Endothelial cell of umbilical vein (primary cell): Measurements from ENCODE around the gene FBXO3. TPM values are rescaled to one million over a fixed set of nuclear protein-coding genes. Genes with fewer than 3 reads are reported as not detected.

Experiments used
- BruUV-seq: library from RNA; stranded (reverse); fragments of 400-500 nt; replicated peaks from 2 replicates; lab custom pipeline; 2021; lab: Mats Ljungman, UMichigan
- CTCF ChIA-PET: fragments of 300-600, 350-600 bp; sonication (Branson Sonifier 250); formaldehyde crosslinking; loops from one replicate; lab custom pipeline; 2021; ENCODE audit warnings: antibody characterized with exemption, inconsistent platforms; lab: Charles Lee
- POLR2A ChIA-PET: fragments of 300-600, 350-600 bp; sonication (Branson Sonifier 250); formaldehyde crosslinking; loops from one replicate; lab custom pipeline; 2021; ENCODE audit warnings: antibody characterized with exemption, inconsistent platforms; lab: Charles Lee
- DNase-seq: peaks from one replicate; pipeline ENCODE4 v3.0.0-alpha.2; 2011; ENCODE audit warnings: low read depth, low spot score
- FAIRE-seq: peaks from 2 replicates; lab custom pipeline; 2011; peaks lifted over from hg19 to GRCh38; lab: Jason Lieb, UNC
- H2AFZ ChIP-seq: 2 replicates; pipeline ENCODE4 v1.6.0; 2012; ENCODE audit warnings: low read depth, low read length, control low read depth, inconsistent platforms
- H3K27ac ChIP-seq: 2 replicates; pipeline ENCODE4 v1.5.1; 2011; ENCODE audit warnings: low read depth, mild to moderate bottlenecking, control low read depth, low read length, moderate library complexity; ENCODE audit not compliant: insufficient read depth
- H3K27me3 ChIP-seq, 2 experiments: 2 replicates each; pipeline versions ENCODE4 v1.6.0 to v1.6.1; 2011; ENCODE audit warnings: low read length in 2 of 2, mixed read lengths in 1 of 2; ENCODE audit not compliant: control insufficient read depth in 2 of 2, insufficient read depth in 2 of 2
- H3K36me3 ChIP-seq, 2 experiments: 2 replicates in 1 of 2; 3 replicates in 1 of 2; pipeline ENCODE4 v1.5.1; 2011; ENCODE audit warnings: low read length in 2 of 2, mild to moderate bottlenecking in 1 of 2, moderate library complexity in 1 of 2; ENCODE audit not compliant: control insufficient read depth in 2 of 2, insufficient read depth in 2 of 2; ENCODE audit errors: extremely low read depth in 1 of 2
- H3K4me1 ChIP-seq: 3 replicates; pipeline ENCODE4 v1.5.1; 2011; ENCODE audit warnings: mild to moderate bottlenecking, low read length; ENCODE audit not compliant: control insufficient read depth, insufficient read depth; ENCODE audit errors: extremely low read depth
- H3K4me2 ChIP-seq: 2 replicates; pipeline ENCODE4 v1.6.1; 2011; ENCODE audit warnings: low read length, control low read depth, mixed read lengths; ENCODE audit not compliant: insufficient read depth
- H3K4me3 ChIP-seq, 3 experiments: fragments of 200-600 bp in 1 of 3; sonication (generic), shearing (Covaris generic) in 1 of 3; replicated peaks in 1 of 3; 2 replicates each; pipeline ENCODE4 v1.5.1; 2011 to 2016; ENCODE audit warnings: control low read depth in 3 of 3, low read length in 3 of 3, mild to moderate bottlenecking in 2 of 3, inconsistent platforms in 1 of 3, low read depth in 1 of 3, moderate library complexity in 1 of 3; ENCODE audit not compliant: insufficient read depth in 1 of 3
- H3K79me2 ChIP-seq: 2 replicates; pipeline ENCODE4 v1.6.0; 2012; ENCODE audit warnings: low read length, inconsistent platforms; ENCODE audit not compliant: control insufficient read depth, insufficient read depth
- H3K9ac ChIP-seq: replicated peaks from 2 replicates; pipeline ENCODE3; 2011; ENCODE audit warnings: low read length, control low read depth; ENCODE audit not compliant: insufficient read depth; ENCODE audit errors: extremely low read depth
- H3K9me1 ChIP-seq: replicated peaks from 3 replicates; pipeline ENCODE4 v1.6.0; 2011; ENCODE audit warnings: mild to moderate bottlenecking, low read length; ENCODE audit not compliant: control insufficient read depth, insufficient read depth; ENCODE audit errors: extremely low read depth
- H3K9me3 ChIP-seq: replicated peaks from 2 replicates; pipeline ENCODE4 v1.5.1; 2012; ENCODE audit warnings: low read length, inconsistent platforms; ENCODE audit not compliant: control insufficient read depth, insufficient read depth
- H4K20me1 ChIP-seq: replicated peaks from 2 replicates; pipeline ENCODE3; 2011; ENCODE audit warnings: mild to moderate bottlenecking, low read length; ENCODE audit not compliant: control insufficient read depth, insufficient read depth; ENCODE audit errors: extremely low read depth
- CTCF ChIP-seq, 2 donors: IDR thresholded peaks; 1 replicate in 1 of 2; 2 replicates in 1 of 2; pipeline ENCODE4 v1.5.1; 2011; ENCODE audit warnings: low read length in 2 of 2, mild to moderate bottlenecking in 2 of 2, moderate library complexity in 2 of 2, control low read depth in 1 of 2, inconsistent platforms in 1 of 2, low read depth in 1 of 2; ENCODE audit not compliant: insufficient read depth in 1 of 2; ENCODE audit errors: extremely low read depth in 1 of 2
- EZH2 ChIP-seq: IDR thresholded peaks from 2 replicates; pipeline ENCODE4 v1.6.1; 2012; ENCODE audit warnings: borderline replicate concordance, low read depth, mild to moderate bottlenecking, moderate library complexity, low read length, inconsistent platforms; ENCODE audit not compliant: severe bottlenecking
- FOS ChIP-seq: IDR thresholded peaks from 2 replicates; pipeline ENCODE4 v1.6.1; 2011; ENCODE audit warnings: mild to moderate bottlenecking, low read length, moderate library complexity, borderline replicate concordance; ENCODE audit not compliant: insufficient read depth
- GATA2 ChIP-seq: IDR thresholded peaks from 2 replicates; pipeline ENCODE4 v1.7.0; 2011; ENCODE audit warnings: low read depth, mild to moderate bottlenecking, moderate library complexity, mixed read lengths, low read length; ENCODE audit not compliant: insufficient read length, insufficient read depth
- JUN ChIP-seq: IDR thresholded peaks from 2 replicates; pipeline ENCODE4 v1.6.1; 2011; ENCODE audit warnings: borderline replicate concordance, low read depth; ENCODE audit not compliant: insufficient read length, insufficient read depth
- MAX ChIP-seq: IDR thresholded peaks from 2 replicates; pipeline ENCODE4 v1.6.1; 2011; ENCODE audit not compliant: insufficient read depth, insufficient read length
- MYC ChIP-seq: IDR thresholded peaks from one replicate; pipeline ENCODE4 v1.6.1; 2011; ENCODE audit warnings: mild to moderate bottlenecking, low read depth, low read length
- POLR2A ChIP-seq: IDR thresholded peaks from 2 replicates; pipeline ENCODE4 v1.6.1; 2012; ENCODE audit warnings: low read depth, mild to moderate bottlenecking, control low read depth, low read length
- POLR2AphosphoS5 ChIP-seq: IDR thresholded peaks from 2 replicates; pipeline ENCODE4 v1.6.1; 2012; ENCODE audit warnings: low read depth, mild to moderate bottlenecking, control low read depth, low read length, moderate library complexity; ENCODE audit not compliant: insufficient read depth
- dilution Hi-C: fragments of 300-500 bp; cut with MboI; formaldehyde crosslinking; loops from one replicate; pipeline ENCODE4 v1.15.0; 2019; ENCODE audit warnings: low sequenced_read_pairs; ENCODE audit not compliant: extremely low pct_ligation_motif_present
- intact Hi-C: fragments of 100-400 bp; cut with micrococcal nuclease; formaldehyde crosslinking; loops from one replicate; pipeline ENCODE4 v1.10.0; 2022
- polyA plus RNA-seq, 4 experiments: library from polyadenylated mRNA; depleted of rRNA in 3 of 4; stranded (reverse) in 3 of 4; unstranded in 1 of 4; fragments of >200 nt; gene quantifications; 2 replicates each; pipeline versions ENCODE4 v1.2.1 to v1.2.3, GENCODE V29; 2011 to 2012; ENCODE audit warnings: missing spikeins in 1 of 4
- total RNA-seq: library from RNA; stranded (reverse); gene quantifications from 2 replicates; pipeline ENCODE4 v1.2.3, GENCODE V29; 2021

The FBXO3 gene
- total and polyA plus RNA-seq, 2 donors (not counting 3 experiments of a cell fraction or from before 2014, with no cell fraction given): 18.0 to 23.1 TPM

GRCh38 chr11:33700063-33700501, 74.2 kb downstream of the FBXO3 start:
- H3K9me3 ChIP-seq: no peaks in the 10 kb centered on the region
- ChIA-PET CTCF (interaction anchor here (0.6 to 6.0 kb wide), 5 partner anchors 9 to 306 kb away, joined by 3 to 68 read pairs (median 6); partner anchors contain the start of gene CD59), POLR2A (interaction anchor here (0.9 to 4.4 kb wide), 4 partner anchors 9 to 42 kb away, joined by 3 to 73 read pairs (median 4); no protein-coding TSS in a partner anchor)
- no peak for FAIRE-seq
- peaks cover 1 to 2% of the 10 kb centered on the region in 2 experiments for H3K36me3 ChIP-seq
- no TSS peak for BruUV-seq
- no peaks in the 10 kb centered on the region for H4K20me1 ChIP-seq
- H2AFZ ChIP-seq: no peak overlapping the region
- no peak for DNase-seq
- intact Hi-C loops (loop anchor here (2.0 to 5.0 kb wide), 4 partner anchors 35 to 808 kb away; partner anchors contain the start of genes CAPRIN1 and QSER1), dilution Hi-C loops (no loop called here)
- no peaks in the 10 kb centered on the region for H3K27me3 ChIP-seq
- H3K4me2 ChIP-seq: peak overlapping the region; percentile 6
- H3K27ac ChIP-seq: peak overlapping the region; percentile 42
- peak overlapping the region in 1 of 3 experiments; percentile 38 for H3K4me3 ChIP-seq
- H3K9ac ChIP-seq: no peak overlapping the region
- H3K9me1 ChIP-seq: no peaks in the 10 kb centered on the region
- H3K4me1 ChIP-seq: peaks cover 51% of the 10 kb centered on the region
- H3K79me2 ChIP-seq: peaks cover 2% of the 10 kb centered on the region
- TF ChIP-seq EZH2: no peak
- no peak for TF ChIP-seq GATA2
- TF ChIP-seq POLR2A: no peak
- no peak for TF ChIP-seq POLR2AphosphoS5
- TF ChIP-seq CTCF (IDR thresholded peaks at IDR 0.05; ENCODE audit: extremely low read depth in 1 of 2, insufficient read depth in 1 of 2, low read depth in 1 of 2, low read length in 2 of 2): no peak
- no peak for TF ChIP-seq FOS
- TF ChIP-seq JUN: no peak
- no peak for TF ChIP-seq MAX
- TF ChIP-seq MYC: no peak
